Thyroid gland (tissue), 4 donors: ENCODE results near the gene SPINT2. TPM values are rescaled to one million over a fixed set of nuclear protein-coding genes. Genes with fewer than 3 reads are reported as not detected.

Source experiments
- DNase-seq, 2 donors: peaks; one replicate each; pipeline ENCODE4 v3.0.0-alpha.2; 2019
- H3K27ac ChIP-seq, 3 donors: fragments of 200-600 bp; sonication (generic); 1 replicate in 2 of 3; 2 replicates in 1 of 3; pipeline ENCODE4 v1.5.1; 2016 to 2019; ENCODE audit warnings: mild to moderate bottlenecking in 1 of 3, moderate library complexity in 1 of 3
- H3K27me3 ChIP-seq: fragments of 200-600 bp; sonication (generic); one replicate; pipeline ENCODE4 v1.5.1; 2019
- H3K36me3 ChIP-seq, 2 donors: fragments of 200-600 bp; sonication (generic); one replicate each; pipeline ENCODE4 v1.5.1; 2016 to 2019
- H3K4me1 ChIP-seq, 2 donors: fragments of 200-600 bp; sonication (generic); one replicate each; pipeline ENCODE4 v1.5.1; 2017 to 2019
- H3K4me3 ChIP-seq, 3 donors: fragments of 200-600 bp; sonication (generic); replicated peaks in 1 of 3; 1 replicate in 2 of 3; 2 replicates in 1 of 3; pipeline ENCODE4 v1.5.1; 2016; ENCODE audit warnings: mild to moderate bottlenecking in 1 of 3
- H3K9me3 ChIP-seq: fragments of 200-600 bp; sonication (generic); one replicate; pipeline ENCODE4 v1.5.1; 2017
- CTCF ChIP-seq, 6 experiments: fragments of 200-600 bp in 3 of 6; fragments of 450-650 bp in 3 of 6; sonication (generic) in 3 of 6; IDR thresholded peaks; one replicate each; pipeline ENCODE4 v1.5.1; 2016 to 2019; ENCODE audit warnings: antibody characterized with exemption in 6 of 6, mild to moderate bottlenecking in 2 of 6, inconsistent platforms in 1 of 6, moderate library complexity in 1 of 6
- POLR2A ChIP-seq, 2 donors: fragments of 450-650 bp; IDR thresholded peaks; one replicate each; pipeline ENCODE4 v1.6.1; 2017; ENCODE audit warnings: antibody characterized with exemption in 2 of 2, mild to moderate bottlenecking in 2 of 2, moderate library complexity in 1 of 2
- WGBS, 2 donors: methylation state at CpG; one replicate each; pipeline ENCODE4 v1.1.5; 2017; 5-methylcytosine and 5-hydroxymethylcytosine counted together
- intact Hi-C: fragments of 100-400 bp; cut with DNase I; formaldehyde crosslinking; loops from one replicate; pipeline ENCODE4 v1.15.1; 2023
- total RNA-seq, 4 donors: library from RNA; depleted of rRNA; stranded (reverse); fragments of >200 nt; gene quantifications; one replicate each; pipeline ENCODE4 v1.2.3, GENCODE V29; 2016

SPINT2 gene
- total RNA-seq, 4 donors from 2014 or later, result 424 to 1,529 (median 712) TPM

- no peak for DNase-seq
- TF ChIP-seq CTCF (IDR thresholded peaks at IDR 0.05) (no peak), POLR2A (IDR thresholded peaks at IDR 0.05) (no peak)
- 65 to 72% methylated on average over 8 of the region's 8 CpGs for WGBS, 2 donors
- H3K27ac ChIP-seq, result no peak overlapping the region
- no peaks in the 10 kb centered on the region for H3K36me3 ChIP-seq
- no peak overlapping the region for H3K4me3 ChIP-seq
- H3K9me3 ChIP-seq, result no peaks in the 10 kb centered on the region
- H3K27me3 ChIP-seq, result no peaks in the 10 kb centered on the region
- peaks cover 0 to 1% of the 10 kb centered on the region in 2 donors for H3K4me1 ChIP-seq
- intact Hi-C loops, result loop anchor here (5.0 kb wide), 1 partner anchor 132 kb away; the partner anchor contains the start of gene PSMD8
Measured at GRCh38 chr19:38239816-38240215, 24.6 kb upstream of the SPINT2 start.

GRCh38 chr19:38243279-38243673 lies 21.1 kb upstream of the SPINT2 start:
- Histone ChIP-seq H3K27ac (no peak overlapping the region), H3K27me3 (no peaks in the 10 kb centered on the region), H3K4me3 (no peak overlapping the region), H3K4me1 (peaks cover 0 to 9% of the 10 kb centered on the region in 2 donors), H3K36me3 (no peaks in the 10 kb centered on the region), H3K9me3 (no peaks in the 10 kb centered on the region)
- intact Hi-C loops, result loop anchor here (5.0 kb wide), 1 partner anchor 129 kb away; the partner anchor contains the start of gene PSMD8
- DNase-seq, result no peak
- TF ChIP-seq POLR2A (IDR thresholded peaks at IDR 0.05) (no peak), CTCF (IDR thresholded peaks at IDR 0.05) (no peak)
- 51 to 66% methylated on average over 15 of the region's 15 CpGs for WGBS, 2 donors

- Histone ChIP-seq H3K27me3 (no peaks in the 10 kb centered on the region), H3K9me3 (no peaks in the 10 kb centered on the region), H3K4me1 (peaks cover 0 to 13% of the 10 kb centered on the region in 2 donors), H3K27ac (no peak overlapping the region), H3K4me3 (no peak overlapping the region), H3K36me3 (no peaks in the 10 kb centered on the region)
- DNase-seq, result no peak
- TF ChIP-seq POLR2A (IDR thresholded peaks at IDR 0.05) (no peak), CTCF (IDR thresholded peaks at IDR 0.05) (no peak)
- WGBS, 2 donors, result 63 to 76% methylated on average over 14 of the region's 14 CpGs
- intact Hi-C loops, result loop anchor here (2.0 kb wide), 1 partner anchor 89 kb away; the partner anchor contains the start of gene CATSPERG
Measured at GRCh38 chr19:38245826-38246498, 18.4 kb upstream of the SPINT2 start.

GRCh38 chr19:38247126-38247525 lies 17.2 kb upstream of the SPINT2 start:
- TF ChIP-seq CTCF (IDR thresholded peaks at IDR 0.05) (no peak), POLR2A (IDR thresholded peaks at IDR 0.05) (no peak)
- Histone ChIP-seq H3K27me3 (no peaks in the 10 kb centered on the region), H3K9me3 (no peaks in the 10 kb centered on the region), H3K4me3 (no peak overlapping the region), H3K36me3 (no peaks in the 10 kb centered on the region), H3K27ac (no peak overlapping the region), H3K4me1 (peaks cover 0 to 19% of the 10 kb centered on the region in 2 donors)
- DNase-seq, result no peak
- WGBS, 2 donors, result 67 to 74% methylated on average over 5 of the region's 5 CpGs
- intact Hi-C loops, result no loop called here

GRCh38 chr19:38247734-38248268 lies 16.6 kb upstream of the SPINT2 start:
- 82 to 89% methylated on average over 9 of the region's 9 CpGs for WGBS, 2 donors
- no peak for TF ChIP-seq CTCF (IDR thresholded peaks at IDR 0.05)
- no peak for TF ChIP-seq POLR2A (IDR thresholded peaks at IDR 0.05)
- Histone ChIP-seq H3K4me1 (peaks cover 0 to 19% of the 10 kb centered on the region in 2 donors), H3K27me3 (no peaks in the 10 kb centered on the region), H3K36me3 (no peaks in the 10 kb centered on the region), H3K9me3 (no peaks in the 10 kb centered on the region), H3K27ac (no peak overlapping the region), H3K4me3 (no peak overlapping the region)
- intact Hi-C loops, result no loop called here
- DNase-seq, result no peak
